ENCODE results near the gene NAA25.

Gene NAA25

DNA sequence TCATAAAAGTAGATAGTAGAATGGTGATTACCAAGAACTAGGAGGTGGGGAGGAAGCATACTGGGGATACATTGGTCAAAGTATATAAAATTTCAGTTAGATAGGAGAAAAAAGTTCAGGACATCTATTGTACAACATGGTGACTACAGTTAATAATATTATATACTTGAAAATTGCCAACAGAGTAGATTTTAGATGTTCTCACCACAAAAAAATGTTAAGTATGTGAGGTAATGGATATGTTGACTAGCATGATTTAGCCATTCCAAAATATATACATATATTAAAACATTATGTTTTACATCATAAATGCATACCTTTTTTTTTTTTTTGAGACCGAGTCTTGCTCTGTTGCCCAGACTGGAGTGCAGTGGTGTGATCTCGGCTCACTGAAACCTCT, 126.6 kb downstream of the NAA25 start:
- Histone ChIP-seq H3K27ac (no peak overlapping the region), H3K9me3 (no peaks in the 10 kb centered on the region), H3K27me3 (no peaks in the 10 kb centered on the region), H3K4me1 (ENCODE audit: control insufficient read depth in 1 of 2, insufficient read depth in 1 of 2, low read depth in 1 of 2, low read length in 1 of 2) (no peaks in the 10 kb centered on the region), H3K36me3 (no peaks in the 10 kb centered on the region), H3K4me3 (ENCODE audit: low read depth in 1 of 2, low read length in 1 of 2) (no peak overlapping the region)
- no peak for TF ChIP-seq CTCF (IDR thresholded peaks at IDR 0.05)

GRCh38 chr12:111980598-111980997, 128.0 kb downstream of the NAA25 start:
- H3K9me3 ChIP-seq = no peaks in the 10 kb centered on the region
- H3K27ac ChIP-seq = no peak overlapping the region
- no peak overlapping the region for H3K4me3 ChIP-seq (ENCODE audit: low read depth in 1 of 2, low read length in 1 of 2)
- H3K4me1 ChIP-seq (ENCODE audit: control insufficient read depth in 1 of 2, insufficient read depth in 1 of 2, low read depth in 1 of 2, low read length in 1 of 2) = peaks cover 0 to 6% of the 10 kb centered on the region in 2 experiments
- H3K36me3 ChIP-seq = no peaks in the 10 kb centered on the region
- H3K27me3 ChIP-seq = no peaks in the 10 kb centered on the region
- no peak for TF ChIP-seq CTCF (IDR thresholded peaks at IDR 0.05)

- H3K4me3 ChIP-seq (ENCODE audit: low read depth in 1 of 2, low read length in 1 of 2) = no peak overlapping the region
- TF ChIP-seq CTCF (IDR thresholded peaks at IDR 0.05) = no peak
- H3K27me3 ChIP-seq = no peaks in the 10 kb centered on the region
- H3K27ac ChIP-seq = no peak overlapping the region
- H3K9me3 ChIP-seq = no peaks in the 10 kb centered on the region
- peaks cover 0 to 6% of the 10 kb centered on the region in 2 experiments for H3K4me1 ChIP-seq (ENCODE audit: control insufficient read depth in 1 of 2, insufficient read depth in 1 of 2, low read depth in 1 of 2, low read length in 1 of 2)
- H3K36me3 ChIP-seq = no peaks in the 10 kb centered on the region
These were observed 130.0 kb downstream of the NAA25 start for GRCh38 chr12:111978545-111978944.

- no peak for TF ChIP-seq CTCF (IDR thresholded peaks at IDR 0.05)
- Histone ChIP-seq H3K4me3 (ENCODE audit: low read depth in 1 of 2, low read length in 1 of 2) (no peak overlapping the region), H3K27ac (no peak overlapping the region)
These were observed 131.7 kb downstream of the NAA25 start for GRCh38 chr12:111976860-111977259.

More at GRCh38 chr12:111976860-111977259, 131.7 kb downstream of the NAA25 start:
- no peaks in the 10 kb centered on the region for H3K36me3 ChIP-seq
- H3K9me3 ChIP-seq = no peaks in the 10 kb centered on the region
- H3K4me1 ChIP-seq (ENCODE audit: control insufficient read depth in 1 of 2, insufficient read depth in 1 of 2, low read depth in 1 of 2, low read length in 1 of 2) = peaks cover 0 to 6% of the 10 kb centered on the region in 2 experiments
- H3K27me3 ChIP-seq = no peaks in the 10 kb centered on the region
